ENCODE results near the gene TMEM255B. TPM values are rescaled to one million over a fixed set of nuclear protein-coding genes. Genes with fewer than 3 reads are reported as not detected.

The TMEM255B gene
- polyA plus RNA-seq, 3 donors = 5.1 to 7.5 (median 5.9) TPM

DNA sequence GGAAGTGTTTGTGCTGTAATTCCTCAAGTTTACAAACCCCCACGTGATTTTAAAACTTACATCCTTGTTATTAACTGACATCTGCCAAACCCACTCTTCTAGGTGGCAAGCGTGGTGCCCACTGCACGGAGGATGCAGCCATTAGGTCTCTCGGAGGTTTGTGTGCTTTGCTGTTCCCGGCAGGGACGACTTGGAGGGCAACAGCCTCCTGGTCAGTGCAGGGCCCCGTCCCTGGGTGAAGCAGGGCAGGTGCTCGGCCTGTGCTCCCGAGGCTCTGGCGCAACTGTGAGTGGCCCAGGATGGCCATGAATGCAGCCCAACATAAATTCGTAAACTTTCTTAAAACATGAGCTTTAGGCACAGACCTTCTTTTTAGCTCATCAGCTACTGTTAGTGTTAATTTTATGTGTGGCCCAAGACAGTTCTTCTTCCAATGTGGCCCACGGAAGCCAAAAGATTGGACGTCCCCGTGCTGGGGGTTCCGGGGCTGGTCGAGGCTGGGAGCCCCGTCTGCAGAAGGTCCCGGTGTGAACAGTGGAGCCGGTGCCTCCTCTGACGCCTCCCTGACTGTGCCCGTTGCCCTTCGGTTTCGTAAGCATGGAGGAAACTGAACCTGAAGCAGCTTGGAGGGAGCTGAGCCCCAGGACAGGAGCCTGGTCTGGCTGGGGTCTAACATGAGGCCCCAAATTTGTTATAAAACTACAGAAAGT lies 93.0 kb downstream of the TMEM255B start:
- Mint-ChIP-seq H3K4me3 (no peak overlapping the region), H3K27ac (no peak overlapping the region), H3K4me1 (peaks cover 17% of the 10 kb centered on the region), H3K36me3 (peaks cover 4 to 6% of the 10 kb centered on the region in 2 donors), H3K9me3 (peaks cover 0 to 6% (median 0%) of the 10 kb centered on the region in 7 donors), H3K27me3 (ENCODE audit: low read depth in 3 of 3) (peaks cover 11 to 18% (median 12%) of the 10 kb centered on the region in 3 donors)
- Histone ChIP-seq H3K9me3 (replicated peaks in 1 of 2; ENCODE audit: control insufficient read depth in 1 of 2, insufficient read depth in 1 of 2, low read length in 2 of 2) (no peaks in the 10 kb centered on the region), H3K4me1 (ENCODE audit: control insufficient read depth in 1 of 2, insufficient read depth in 2 of 2, low read length in 2 of 2) (peaks cover 12 to 20% of the 10 kb centered on the region in 2 donors), H3K79me2 (ENCODE audit: insufficient read depth, low read length) (no peaks in the 10 kb centered on the region), H3K9ac (ENCODE audit: insufficient read depth, low read length, poor library complexity, severe bottlenecking) (no peak overlapping the region), H2AFZ (ENCODE audit: insufficient read depth, low read depth, low read length, poor library complexity, severe bottlenecking) (no peak overlapping the region), H3K4me2 (replicated peaks; ENCODE audit: extremely low read depth, low read length, poor library complexity, severe bottlenecking) (no peak overlapping the region), H3K36me3 (replicated peaks in 1 of 2; ENCODE audit: control insufficient read depth in 1 of 2, insufficient read depth in 2 of 2, low read length in 2 of 2) (no peaks in the 10 kb centered on the region), H3K27ac (ENCODE audit: low read depth in 1 of 2, low read length in 2 of 2) (no peak overlapping the region), H4K20me1 (ENCODE audit: insufficient read depth, low read length) (no peaks in the 10 kb centered on the region), H3K4me3 (replicated peaks in 1 of 3; ENCODE audit: low read depth in 2 of 3, low read length in 3 of 3) (no peak overlapping the region), H3K27me3 (ENCODE audit: control insufficient read depth in 2 of 2, insufficient read depth in 2 of 2, low read length in 2 of 2) (no peaks in the 10 kb centered on the region)
- 81% methylated on average over 18 of the region's 23 CpGs for WGBS (ENCODE audit: insufficient coverage)
- intact Hi-C loops (cut with micrococcal nuclease) = no loop called here
- DNase-seq = no peak
- TF ChIP-seq, protein P1, sequence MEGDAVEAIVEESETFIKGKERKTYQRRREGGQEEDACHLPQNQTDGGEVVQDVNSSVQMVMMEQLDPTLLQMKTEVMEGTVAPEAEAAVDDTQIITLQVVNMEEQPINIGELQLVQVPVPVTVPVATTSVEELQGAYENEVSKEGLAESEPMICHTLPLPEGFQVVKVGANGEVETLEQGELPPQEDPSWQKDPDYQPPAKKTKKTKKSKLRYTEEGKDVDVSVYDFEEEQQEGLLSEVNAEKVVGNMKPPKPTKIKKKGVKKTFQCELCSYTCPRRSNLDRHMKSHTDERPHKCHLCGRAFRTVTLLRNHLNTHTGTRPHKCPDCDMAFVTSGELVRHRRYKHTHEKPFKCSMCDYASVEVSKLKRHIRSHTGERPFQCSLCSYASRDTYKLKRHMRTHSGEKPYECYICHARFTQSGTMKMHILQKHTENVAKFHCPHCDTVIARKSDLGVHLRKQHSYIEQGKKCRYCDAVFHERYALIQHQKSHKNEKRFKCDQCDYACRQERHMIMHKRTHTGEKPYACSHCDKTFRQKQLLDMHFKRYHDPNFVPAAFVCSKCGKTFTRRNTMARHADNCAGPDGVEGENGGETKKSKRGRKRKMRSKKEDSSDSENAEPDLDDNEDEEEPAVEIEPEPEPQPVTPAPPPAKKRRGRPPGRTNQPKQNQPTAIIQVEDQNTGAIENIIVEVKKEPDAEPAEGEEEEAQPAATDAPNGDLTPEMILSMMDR (IDR thresholded peaks at IDR 0.05) = no peak

DNA sequence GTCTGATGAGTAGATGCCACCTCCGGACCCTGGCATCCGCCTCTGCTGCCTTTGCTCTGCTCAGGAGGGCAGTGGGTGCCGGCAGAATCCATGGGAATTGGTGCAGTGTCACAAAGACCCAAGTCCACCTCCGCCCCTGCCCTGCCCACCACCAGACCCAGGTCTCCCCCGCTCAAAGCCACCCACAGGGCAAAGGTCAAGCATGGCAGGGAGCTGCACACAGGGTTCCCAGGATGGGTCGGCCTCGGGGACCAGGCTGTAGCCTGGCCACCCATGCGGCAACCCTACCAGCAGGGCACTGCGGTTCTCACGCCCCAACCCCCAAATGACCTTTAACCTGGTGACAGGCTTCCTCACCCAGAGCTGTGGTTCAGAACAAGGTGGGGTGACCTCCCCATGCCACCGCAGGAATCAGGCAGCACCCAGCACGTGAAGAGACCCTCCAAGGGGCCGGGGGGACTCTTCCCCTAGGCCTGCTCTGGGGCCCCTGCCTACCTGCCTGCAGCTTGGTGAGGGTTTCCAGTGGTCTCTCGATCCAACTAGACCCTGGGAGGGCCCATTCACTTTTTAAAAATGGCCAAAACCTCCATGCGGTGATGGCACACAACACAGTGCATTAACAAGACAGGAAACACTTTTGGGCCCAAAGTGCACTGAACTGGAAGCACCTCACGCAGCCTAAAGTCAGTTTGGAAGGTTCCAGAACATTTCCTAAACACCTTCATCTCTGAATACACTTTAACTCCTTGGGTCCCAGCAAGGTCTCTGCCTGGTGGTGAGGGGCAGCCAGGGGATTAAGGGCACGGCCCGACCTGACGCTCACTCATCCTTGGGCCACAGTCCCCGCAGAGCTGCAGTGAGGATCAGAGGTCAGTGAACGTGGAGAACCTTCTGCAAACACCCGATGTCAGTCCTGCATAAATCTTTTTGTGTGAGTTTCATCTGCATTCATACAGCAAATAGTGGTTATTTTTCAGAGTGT lies 93.8 kb downstream of the TMEM255B start:
- peaks cover 10 to 18% (median 12%) of the 10 kb centered on the region in 3 donors for H3K27me3 Mint-ChIP-seq (ENCODE audit: low read depth in 3 of 3)
- no peak for DNase-seq
- H3K4me2 ChIP-seq (replicated peaks; ENCODE audit: extremely low read depth, low read length, poor library complexity, severe bottlenecking) = no peak overlapping the region
- H4K20me1 ChIP-seq (ENCODE audit: insufficient read depth, low read length) = no peaks in the 10 kb centered on the region
- no peak overlapping the region for H3K27ac Mint-ChIP-seq
- peak overlapping the region in 1 of 2 donors; percentile 3 for H3K4me3 Mint-ChIP-seq
- H3K36me3 ChIP-seq (replicated peaks in 1 of 2; ENCODE audit: control insufficient read depth in 1 of 2, insufficient read depth in 2 of 2, low read length in 2 of 2) = no peaks in the 10 kb centered on the region
- intact Hi-C loops (cut with micrococcal nuclease) = no loop called here
- H2AFZ ChIP-seq (ENCODE audit: insufficient read depth, low read depth, low read length, poor library complexity, severe bottlenecking) = no peak overlapping the region
- no peak overlapping the region for H3K4me3 ChIP-seq (replicated peaks in 1 of 3; ENCODE audit: low read depth in 2 of 3, low read length in 3 of 3)
- H3K9me3 ChIP-seq (replicated peaks in 1 of 2; ENCODE audit: control insufficient read depth in 1 of 2, insufficient read depth in 1 of 2, low read length in 2 of 2) = no peaks in the 10 kb centered on the region
- no peak overlapping the region for H3K27ac ChIP-seq (ENCODE audit: low read depth in 1 of 2, low read length in 2 of 2)
- peaks cover 17% of the 10 kb centered on the region for H3K4me1 Mint-ChIP-seq
- no peaks in the 10 kb centered on the region for H3K27me3 ChIP-seq (ENCODE audit: control insufficient read depth in 2 of 2, insufficient read depth in 2 of 2, low read length in 2 of 2)
- peaks cover 12 to 20% of the 10 kb centered on the region in 2 donors for H3K4me1 ChIP-seq (ENCODE audit: control insufficient read depth in 1 of 2, insufficient read depth in 2 of 2, low read length in 2 of 2)
- 93% methylated on average over 16 of the region's 22 CpGs for WGBS (ENCODE audit: insufficient coverage)
- H3K9me3 Mint-ChIP-seq = peaks cover 0 to 3% (median 0%) of the 10 kb centered on the region in 7 donors
- H3K36me3 Mint-ChIP-seq = peaks cover 4 to 6% of the 10 kb centered on the region in 2 donors
- TF ChIP-seq, protein P1 (IDR thresholded peaks at IDR 0.05) = no peak
- no peaks in the 10 kb centered on the region for H3K79me2 ChIP-seq (ENCODE audit: insufficient read depth, low read length)
- H3K9ac ChIP-seq (ENCODE audit: insufficient read depth, low read length, poor library complexity, severe bottlenecking) = no peak overlapping the region

Data from CD14-positive monocyte (primary cell).